SK-MEL-5 (cell line): ENCODE results near the gene MSLN. TPM values are rescaled to one million over a fixed set of nuclear protein-coding genes. Genes with fewer than 3 reads are reported as not detected.

Experiments
- DNase-seq: peaks from one replicate; pipeline ENCODE4 v3.0.0-alpha.2; 2016; ENCODE audit warnings: low read depth, low spot score
- in situ Hi-C: cut with HindIII; loops from 2 replicates; pipeline ENCODE4 v1.10.0; 2016; ENCODE audit warnings: low sequenced_read_pairs, high pct_unique_total_duplicates, low pct_unique_long_range_greater_than_20kb
- small RNA-seq, 2 experiments: library from RNA; depleted of rRNA; stranded (forward); fragments of <200 nt; gene quantifications; one replicate each; pipeline ENCODE3, GENCODE V24; 2014
- total RNA-seq: library from RNA; depleted of rRNA; stranded (reverse); fragments of >200 nt; shearing (Covaris generic); gene quantifications from 2 replicates; pipeline ENCODE4 v1.2.3, GENCODE V29; 2014; rRNA removed

MSLN gene
- total RNA-seq, 1 experiment from 2014 or later, result not detected

- in situ Hi-C loops, result no loop called here
- no peak for DNase-seq
Observed at GRCh38 chr16:802914-803753, 42.6 kb downstream of the MSLN start.

GRCh38 chr16:803754-804080, 43.2 kb downstream of the MSLN start:
- no peak for DNase-seq
- in situ Hi-C loops, result no loop called here

- no peak for DNase-seq
- in situ Hi-C loops, result no loop called here
Observed at GRCh38 chr16:804193-805048, 43.9 kb downstream of the MSLN start.

- in situ Hi-C loops, result no loop called here
- no peak for DNase-seq
Observed at GRCh38 chr16:805474-805873, 44.9 kb downstream of the MSLN start.

GRCh38 chr16:807347-808084, 47.0 kb downstream of the MSLN start:
- DNase-seq, result peak; percentile 91
- in situ Hi-C loops, result no loop called here

DNA sequence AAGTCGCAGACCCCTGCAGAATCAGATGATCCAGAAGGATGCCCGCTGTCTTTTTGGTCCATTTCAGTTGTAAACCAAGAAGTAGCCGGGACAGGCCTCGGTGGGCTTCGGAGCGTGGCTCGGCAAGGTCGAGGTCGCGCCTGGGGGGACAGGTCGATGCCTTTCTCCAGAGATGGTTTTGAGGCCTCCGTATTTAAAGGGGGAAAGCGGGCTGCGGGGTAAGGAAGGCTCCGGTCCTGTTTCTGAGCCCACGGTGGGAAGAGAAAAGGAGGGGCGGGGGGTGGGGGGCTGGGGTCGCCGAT, 47.5 kb downstream of the MSLN start:
- no peak for DNase-seq
- in situ Hi-C loops, result no loop called here

DNA sequence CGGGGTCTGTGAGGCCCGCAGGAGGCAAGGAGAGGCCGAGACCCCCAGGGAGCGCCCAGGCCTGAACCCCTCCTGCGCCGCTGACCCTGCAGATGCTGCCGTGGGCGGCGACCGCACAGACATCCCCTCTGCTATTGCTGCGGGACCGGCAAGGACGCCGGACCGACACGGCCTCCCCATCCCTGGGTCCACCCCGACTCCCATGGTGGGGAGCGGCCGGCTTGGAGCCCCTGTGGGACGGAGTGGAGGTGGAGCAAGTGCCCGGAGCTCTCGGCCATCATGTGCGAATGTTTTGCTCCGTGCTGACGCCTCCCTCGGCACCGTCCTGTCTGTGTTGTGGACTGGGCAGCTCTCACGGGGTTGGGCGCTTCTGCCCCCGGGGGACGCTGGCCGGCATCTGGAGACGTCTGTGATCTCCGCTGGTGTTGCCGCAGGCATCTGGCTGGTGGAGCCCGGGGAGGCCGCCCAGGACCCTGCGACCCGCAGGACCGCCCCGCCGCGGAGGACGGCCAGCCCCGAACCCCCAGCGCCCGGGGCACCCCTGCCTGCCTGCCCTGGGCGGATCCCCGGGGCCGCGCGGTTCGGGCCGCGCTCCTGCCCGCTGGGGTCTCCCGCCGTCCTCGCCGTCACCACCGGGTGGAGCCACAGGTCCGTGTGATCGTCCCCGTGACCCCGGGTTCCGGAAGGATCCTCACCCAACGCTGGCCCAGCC, 52.8 kb downstream of the MSLN start:
- in situ Hi-C loops, result no loop called here
- peak; percentile 70 for DNase-seq

DNA sequence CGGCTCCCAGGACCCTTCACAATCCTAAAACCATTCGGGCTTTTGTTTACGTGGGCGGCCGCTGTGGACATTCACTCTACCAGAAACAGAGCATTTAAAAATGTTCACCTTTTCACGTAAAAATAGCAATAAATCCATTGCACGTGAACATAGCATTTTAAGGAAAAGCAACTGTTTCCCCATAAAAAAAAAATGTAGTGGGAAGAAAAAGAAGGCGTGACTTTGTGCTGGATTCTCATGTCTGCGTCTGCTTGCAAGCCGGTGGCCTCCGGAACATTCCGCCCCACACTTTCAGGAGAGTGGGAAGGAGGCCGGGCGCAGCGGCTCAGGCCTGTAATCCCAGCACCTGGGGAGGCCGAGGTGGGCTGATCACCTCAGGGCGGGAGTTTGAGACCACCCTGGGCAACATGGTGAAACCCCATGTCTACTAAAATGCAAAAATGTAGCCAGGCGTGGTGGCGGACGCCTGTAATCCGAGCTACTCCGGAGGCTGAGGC, 53.4 kb downstream of the MSLN start:
- in situ Hi-C loops, result no loop called here
- no peak for DNase-seq

DNA sequence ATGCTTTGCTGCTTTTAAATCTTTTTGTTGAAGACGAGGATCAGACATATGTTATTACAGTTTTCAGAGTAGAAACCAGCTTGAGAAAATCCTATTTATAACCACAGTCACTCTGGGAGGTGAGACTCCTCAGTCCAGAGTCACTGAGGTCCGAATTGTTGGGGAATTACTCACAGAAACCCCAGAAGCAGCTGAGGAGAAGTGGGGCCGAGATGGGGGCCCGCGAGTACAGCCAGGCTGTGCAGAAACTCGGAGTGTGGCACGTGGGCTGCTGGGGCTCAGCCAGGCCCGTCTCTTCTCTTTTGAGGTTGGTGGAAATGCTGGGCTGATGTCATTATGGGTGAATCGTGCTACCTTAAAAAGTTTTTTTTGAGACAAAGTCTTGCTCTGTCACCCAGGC, 54.4 kb downstream of the MSLN start:
- no peak for DNase-seq
- in situ Hi-C loops, result no loop called here

GRCh38 chr16:815861-816260, 55.3 kb downstream of the MSLN start:
- no peak for DNase-seq
- in situ Hi-C loops, result no loop called here

DNA sequence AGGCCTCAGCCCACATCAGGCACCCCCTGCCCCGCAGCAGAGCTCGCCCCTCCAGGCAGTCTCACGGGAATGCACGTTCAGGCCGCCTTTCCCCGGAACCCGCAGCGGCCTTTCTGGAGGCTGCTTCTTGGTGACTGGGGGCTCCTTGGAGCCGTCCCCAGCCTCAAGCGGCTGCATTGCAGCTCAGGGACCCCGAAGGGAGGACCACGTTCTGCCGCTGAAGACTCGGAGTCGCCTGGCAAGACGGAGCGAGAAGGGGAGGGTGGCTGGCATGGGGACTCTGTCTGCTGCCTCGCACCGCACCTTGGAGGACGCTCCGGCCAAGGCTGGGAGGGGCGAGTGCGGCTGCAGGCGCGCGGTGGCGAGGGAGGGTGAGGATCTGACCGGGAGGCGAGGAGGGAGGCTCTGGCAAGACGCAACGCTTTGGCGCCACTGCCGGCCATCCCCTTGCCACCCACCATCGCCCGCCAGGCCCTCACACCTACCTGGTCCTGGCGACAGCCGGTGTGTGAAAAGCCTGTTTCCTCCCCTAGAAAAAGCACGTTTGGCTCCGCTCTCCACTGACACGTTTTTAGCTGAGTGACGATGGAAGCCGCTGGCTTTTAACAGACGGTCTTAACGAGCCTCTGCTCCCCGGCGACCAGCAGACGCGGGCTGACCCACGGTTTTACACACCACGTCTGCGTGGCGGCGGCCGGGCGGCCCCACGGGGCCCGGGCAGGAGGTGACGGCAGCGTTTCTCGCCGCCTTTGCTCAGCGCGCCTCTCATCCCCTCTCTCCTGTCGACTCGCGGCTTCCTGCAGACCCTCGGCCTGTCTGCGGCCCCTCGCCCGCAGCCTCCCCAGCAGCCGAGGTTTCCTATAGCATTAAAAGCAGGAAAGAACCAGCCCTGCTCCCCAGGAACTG, 56.7 kb downstream of the MSLN start:
- in situ Hi-C loops, result no loop called here
- DNase-seq, result no peak

DNA sequence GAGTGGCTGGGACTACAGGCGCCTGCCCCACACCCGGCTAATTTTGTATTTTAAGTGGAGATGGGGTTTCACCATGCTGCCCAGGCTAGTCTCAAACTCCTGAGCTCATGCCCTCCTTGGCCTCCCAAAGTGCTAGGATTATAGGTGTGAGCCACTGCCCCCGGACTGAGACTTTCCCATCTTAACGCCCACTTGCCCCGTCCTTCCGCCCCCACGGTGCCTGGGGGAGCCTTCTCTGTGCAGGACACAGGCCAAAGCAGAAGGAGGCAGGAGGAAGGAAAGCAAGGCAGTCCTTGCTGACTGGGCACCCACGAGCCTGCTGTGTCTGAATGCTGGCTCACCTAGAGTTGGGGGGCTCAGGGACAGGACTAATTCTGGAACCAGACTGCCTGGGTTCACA, 57.6 kb downstream of the MSLN start:
- in situ Hi-C loops, result no loop called here

More for the DNA sequence above, 57.6 kb downstream of the MSLN start:
- no peak for DNase-seq

Small RNA genes lying within 50 kb of the gene (small RNA-seq; reads per million reads assigned to genes)
- 0 reads per million in 2 experiments for gene MIR662

Other genes starting within 250 kb of the MSLN start
- gene CAPN15, start 233.0 kb upstream of the MSLN start, total RNA-seq, result 15.4 and 15.6 TPM in 2 replicates
- not detected in 2 replicates for gene PRR35, start 200.3 kb upstream of the MSLN start, total RNA-seq
- gene NHLRC4, start 193.7 kb upstream of the MSLN start, total RNA-seq, result 0.56 and 1.1 TPM in 2 replicates
- 24.5 and 24.7 TPM in 2 replicates for gene PIGQ, start 190.8 kb upstream of the MSLN start, total RNA-seq
- gene RAB40C, start 170.7 kb upstream of the MSLN start, total RNA-seq, result 9.3 and 9.6 TPM in 2 replicates
- 0.05 TPM in 2 replicates for gene WFIKKN1, start 129.7 kb upstream of the MSLN start, total RNA-seq
- gene METTL26, start 124.4 kb upstream of the MSLN start, total RNA-seq, result 54.3 and 57.4 TPM in 2 replicates
- 34.4 and 37.8 TPM in 2 replicates for gene MCRIP2, start 118.9 kb upstream of the MSLN start, total RNA-seq
- 10.3 and 12.4 TPM in 2 replicates for gene WDR90, start 111.4 kb upstream of the MSLN start, total RNA-seq
- 39.7 and 42.7 TPM in 2 replicates for gene RHOT2, start 92.6 kb upstream of the MSLN start, total RNA-seq
- gene RHBDL1, start 85.1 kb upstream of the MSLN start, total RNA-seq, result 0.19 and 0.34 TPM in 2 replicates
- 112 and 126 TPM in 2 replicates for gene STUB1, start 80.3 kb upstream of the MSLN start, total RNA-seq
- 44.7 and 52.0 TPM in 2 replicates for gene JMJD8, start 76.4 kb upstream of the MSLN start, total RNA-seq
- gene WDR24, start 70.3 kb upstream of the MSLN start, total RNA-seq, result 1.6 and 2.3 TPM in 2 replicates
- 6.6 and 7.3 TPM in 2 replicates for gene FBXL16, start 54.9 kb upstream of the MSLN start, total RNA-seq
- 133 and 138 TPM in 2 replicates for gene METRN, start 45.6 kb upstream of the MSLN start, total RNA-seq
- gene ANTKMT, start 39.6 kb upstream of the MSLN start, total RNA-seq, result 18.6 and 18.7 TPM in 2 replicates
- gene CCDC78, start 34.3 kb upstream of the MSLN start, total RNA-seq, result 17.7 and 18.1 TPM in 2 replicates
- 17.9 and 23.3 TPM in 2 replicates for gene HAGHL, start 33.6 kb upstream of the MSLN start, total RNA-seq
- 28.6 and 34.3 TPM in 2 replicates for gene CIAO3, start 19.7 kb upstream of the MSLN start, total RNA-seq
- 32.6 and 36.9 TPM in 2 replicates for gene RPUSD1, start 27.6 kb downstream of the MSLN start, total RNA-seq
- 6.6 and 7.6 TPM in 2 replicates for gene CHTF18, start 27.9 kb downstream of the MSLN start, total RNA-seq
- gene GNG13, start 40.0 kb downstream of the MSLN start, total RNA-seq, result not detected in 2 replicates
- gene LMF1, start 210.2 kb downstream of the MSLN start, total RNA-seq, result 10.9 and 15.5 TPM in 2 replicates
- 14.8 and 16.7 TPM in 2 replicates for gene SOX8, start 221.0 kb downstream of the MSLN start, total RNA-seq